OCI-LY3 (cell line): Measurements from ENCODE around the gene SCP2.

Experiments used
- H2AFZ ChIP-seq: fragments of 200-600, 300-600 bp; shearing (Covaris generic); 2 replicates; pipeline ENCODE4 v1.6.0; 2014; ENCODE audit warnings: antibody characterized with exemption, low read depth, low read length
- H3K27ac ChIP-seq: fragments of 200-600, 300-600 bp; sonication (generic); 2 replicates; pipeline ENCODE4 v1.5.1; 2014; ENCODE audit warnings: mild to moderate bottlenecking, low read length, moderate library complexity, mixed read lengths
- H3K27me3 ChIP-seq: fragments of 200-600, 300-600 bp; sonication (generic); 2 replicates; pipeline ENCODE4 v1.6.1; 2014; ENCODE audit warnings: low read depth, low read length, mixed read lengths
- H3K36me3 ChIP-seq: fragments of 200-600, 300-600 bp; sonication (generic); replicated peaks from 2 replicates; pipeline ENCODE3; 2014; ENCODE audit warnings: low read depth, low read length, mixed read lengths
- H3K4me1 ChIP-seq: fragments of 300-600, 200-600 bp; sonication (generic); 2 replicates; pipeline ENCODE4 v1.6.1; 2014; ENCODE audit warnings: low read length, mixed read lengths
- H3K4me2 ChIP-seq: fragments of 200-600, 300-600 bp; sonication (generic); 2 replicates; pipeline ENCODE4 v1.6.1; 2014; ENCODE audit warnings: low read length, mixed read lengths
- H3K4me3 ChIP-seq: fragments of 300-600, 200-600 bp; sonication (generic); 2 replicates; pipeline ENCODE4 v1.5.1; 2014; ENCODE audit warnings: antibody characterized with exemption, mild to moderate bottlenecking, low read length, moderate library complexity
- H3K79me2 ChIP-seq: fragments of 300-600, 200-600 bp; shearing (Covaris generic); 2 replicates; pipeline ENCODE4 v1.6.1; 2014; ENCODE audit warnings: mild to moderate bottlenecking, low read length, mixed read lengths
- H3K9ac ChIP-seq: fragments of 300-600, 200-600 bp; shearing (Covaris generic); 2 replicates; pipeline ENCODE4 v1.6.0; 2014; ENCODE audit warnings: mild to moderate bottlenecking, low read length, moderate library complexity
- H3K9me3 ChIP-seq: fragments of 200-600, 300-600 bp; shearing (Covaris generic); 2 replicates; pipeline ENCODE4 v1.6.1; 2014; ENCODE audit warnings: low read length, mixed read lengths; ENCODE audit not compliant: insufficient read depth
- H4K20me1 ChIP-seq: fragments of 200-600, 300-600 bp; sonication (generic); 2 replicates; pipeline ENCODE4 v1.6.1; 2016; ENCODE audit warnings: low read length, mixed read lengths; ENCODE audit not compliant: insufficient read depth
- CTCF ChIP-seq: fragments of 200-600, 300-600 bp; sonication (generic); IDR thresholded peaks from 2 replicates; pipeline ENCODE4 v1.5.1; 2014; ENCODE audit warnings: antibody characterized with exemption, low read length, low read depth
- EZH2phosphoT487 ChIP-seq: fragments of 200-600 bp; shearing (Covaris generic); IDR thresholded peaks from 2 replicates; pipeline ENCODE4 v1.6.1; 2018; ENCODE audit warnings: antibody characterized with exemption, mixed run types, low read depth

The SCP2 gene

DNA sequence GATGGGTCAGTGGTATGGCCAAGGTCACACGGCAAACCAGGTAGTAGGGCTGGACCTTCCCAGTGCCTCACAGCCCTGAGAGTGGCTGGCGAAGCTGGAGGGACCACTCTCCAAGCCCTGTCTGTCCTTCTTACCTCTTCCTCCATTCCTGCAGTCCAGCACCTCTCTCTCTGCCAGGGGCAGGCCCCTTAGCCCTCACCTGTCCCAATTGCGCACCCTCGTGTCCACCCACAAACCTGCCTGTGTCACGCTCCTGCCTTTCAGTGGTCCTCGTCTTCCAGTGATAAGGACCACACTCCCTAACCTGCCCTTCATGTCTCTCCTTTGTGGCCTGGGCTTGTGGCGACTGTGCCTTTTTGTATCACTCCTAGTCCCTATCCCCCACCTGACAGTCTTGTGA is 138.3 kb downstream of the SCP2 start:
- no peak overlapping the region for H3K9ac ChIP-seq
- H3K4me3 ChIP-seq = no peak overlapping the region
- no peaks in the 10 kb centered on the region for H3K9me3 ChIP-seq
- H3K36me3 ChIP-seq = no peaks in the 10 kb centered on the region
- TF ChIP-seq EZH2phosphoT487 = no peak
- no peak for TF ChIP-seq CTCF
- no peak overlapping the region for H2AFZ ChIP-seq
- H4K20me1 ChIP-seq = no peaks in the 10 kb centered on the region
- no peaks in the 10 kb centered on the region for H3K4me1 ChIP-seq
- H3K4me2 ChIP-seq = no peak overlapping the region
- H3K79me2 ChIP-seq = no peaks in the 10 kb centered on the region
- H3K27me3 ChIP-seq = no peaks in the 10 kb centered on the region
- no peak overlapping the region for H3K27ac ChIP-seq

- H3K36me3 ChIP-seq = no peaks in the 10 kb centered on the region
- no peaks in the 10 kb centered on the region for H3K27me3 ChIP-seq
- no peaks in the 10 kb centered on the region for H3K4me1 ChIP-seq
- H3K4me2 ChIP-seq = no peak overlapping the region
- no peaks in the 10 kb centered on the region for H3K79me2 ChIP-seq
- no peaks in the 10 kb centered on the region for H3K9me3 ChIP-seq
- TF ChIP-seq CTCF = no peak
- no peak for TF ChIP-seq EZH2phosphoT487
- H3K27ac ChIP-seq = no peak overlapping the region
- no peak overlapping the region for H3K9ac ChIP-seq
- H3K4me3 ChIP-seq = no peak overlapping the region
- no peaks in the 10 kb centered on the region for H4K20me1 ChIP-seq
- H2AFZ ChIP-seq = no peak overlapping the region
Measured at GRCh38 chr1:53066488-53066887, 139.4 kb downstream of the SCP2 start.

GRCh38 chr1:53066891-53067738 is 140.0 kb downstream of the SCP2 start:
- H3K4me2 ChIP-seq = no peak overlapping the region
- no peak overlapping the region for H2AFZ ChIP-seq
- H3K9ac ChIP-seq = no peak overlapping the region
- no peaks in the 10 kb centered on the region for H3K79me2 ChIP-seq
- no peaks in the 10 kb centered on the region for H3K9me3 ChIP-seq
- no peaks in the 10 kb centered on the region for H3K36me3 ChIP-seq
- no peak overlapping the region for H3K4me3 ChIP-seq
- TF ChIP-seq CTCF (no peak), EZH2phosphoT487 (no peak)
- H3K27me3 ChIP-seq = no peaks in the 10 kb centered on the region
- no peaks in the 10 kb centered on the region for H3K4me1 ChIP-seq
- no peak overlapping the region for H3K27ac ChIP-seq
- no peaks in the 10 kb centered on the region for H4K20me1 ChIP-seq

DNA sequence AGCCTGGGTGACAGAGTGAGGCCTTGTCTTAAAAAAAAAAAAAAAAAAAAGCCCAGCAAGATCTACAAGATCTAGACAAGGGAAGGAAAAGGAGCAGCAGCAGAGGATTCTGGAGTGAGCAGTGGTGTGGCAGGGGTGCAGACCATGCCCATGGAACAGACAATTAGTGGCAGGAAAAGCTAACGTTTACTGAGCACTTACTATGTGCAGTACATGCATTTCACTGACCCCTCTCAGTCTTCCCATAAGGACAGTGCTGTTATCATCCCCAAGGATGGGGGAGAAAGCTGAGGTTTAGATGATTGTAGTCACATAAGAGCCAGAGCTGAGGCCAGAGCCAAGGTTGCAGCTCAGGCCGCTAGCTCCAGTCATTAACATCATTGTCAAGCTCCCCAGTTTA is 140.8 kb downstream of the SCP2 start:
- Histone ChIP-seq H4K20me1 (no peaks in the 10 kb centered on the region), H3K4me2 (no peak overlapping the region), H3K27me3 (no peaks in the 10 kb centered on the region), H3K36me3 (no peaks in the 10 kb centered on the region), H3K4me1 (no peaks in the 10 kb centered on the region), H3K79me2 (no peaks in the 10 kb centered on the region), H3K9ac (no peak overlapping the region), H3K4me3 (no peak overlapping the region), H2AFZ (no peak overlapping the region), H3K27ac (no peak overlapping the region), H3K9me3 (no peaks in the 10 kb centered on the region)
- no peak for TF ChIP-seq EZH2phosphoT487
- TF ChIP-seq CTCF = no peak
